ENCODE data around the gene ZNF181. TPM values are rescaled to one million over a fixed set of nuclear protein-coding genes. Genes with fewer than 3 reads are reported as not detected.
A peak's percentile ranks its signal among the peaks of the same experiment; 100 is the strongest.

ZNF181 gene
- total RNA-seq, 1 donor from 2014 or later = 25.5 TPM

DNA sequence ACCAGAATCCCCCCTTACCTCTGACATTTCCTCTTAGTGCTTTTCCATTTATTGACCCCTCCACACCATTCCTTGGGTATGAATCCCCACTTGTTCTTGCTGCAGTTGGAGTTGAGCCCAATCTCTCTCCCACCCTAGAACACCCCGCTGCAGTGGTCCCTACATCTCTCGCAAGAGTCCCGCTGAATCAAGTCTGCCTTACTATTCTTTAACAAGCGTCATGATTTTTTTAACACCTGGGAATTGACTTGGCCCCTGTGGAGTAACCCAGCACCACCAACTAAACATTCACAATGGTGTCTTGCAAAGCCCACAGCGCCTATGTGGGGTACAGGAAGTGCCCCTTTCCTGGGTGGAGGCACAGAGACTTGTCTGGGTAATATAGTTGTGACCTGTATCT, 52.2 kb downstream of the ZNF181 start:
- no peaks in the 10 kb centered on the region for H3K4me1 ChIP-seq
- intact Hi-C loops (cut with DNase I) = no loop called here
- DNase-seq (ENCODE audit: extremely low spot score in 2 of 2) = peak in 1 of 2 donors; percentile 71
- H3K9me3 ChIP-seq = no peaks in the 10 kb centered on the region
- no peaks in the 10 kb centered on the region for H3K27me3 ChIP-seq
- H3K4me3 ChIP-seq = no peak overlapping the region
- no peak overlapping the region for H3K27ac ChIP-seq
- H3K36me3 ChIP-seq = no peaks in the 10 kb centered on the region
- TF ChIP-seq POLR2A (IDR thresholded peaks at IDR 0.05) = no peak
- no peak for TF ChIP-seq POLR2AphosphoS5 (IDR thresholded peaks at IDR 0.05; ENCODE audit: insufficient read depth in 1 of 2, low read depth in 1 of 2)
- TF ChIP-seq, protein P1, sequence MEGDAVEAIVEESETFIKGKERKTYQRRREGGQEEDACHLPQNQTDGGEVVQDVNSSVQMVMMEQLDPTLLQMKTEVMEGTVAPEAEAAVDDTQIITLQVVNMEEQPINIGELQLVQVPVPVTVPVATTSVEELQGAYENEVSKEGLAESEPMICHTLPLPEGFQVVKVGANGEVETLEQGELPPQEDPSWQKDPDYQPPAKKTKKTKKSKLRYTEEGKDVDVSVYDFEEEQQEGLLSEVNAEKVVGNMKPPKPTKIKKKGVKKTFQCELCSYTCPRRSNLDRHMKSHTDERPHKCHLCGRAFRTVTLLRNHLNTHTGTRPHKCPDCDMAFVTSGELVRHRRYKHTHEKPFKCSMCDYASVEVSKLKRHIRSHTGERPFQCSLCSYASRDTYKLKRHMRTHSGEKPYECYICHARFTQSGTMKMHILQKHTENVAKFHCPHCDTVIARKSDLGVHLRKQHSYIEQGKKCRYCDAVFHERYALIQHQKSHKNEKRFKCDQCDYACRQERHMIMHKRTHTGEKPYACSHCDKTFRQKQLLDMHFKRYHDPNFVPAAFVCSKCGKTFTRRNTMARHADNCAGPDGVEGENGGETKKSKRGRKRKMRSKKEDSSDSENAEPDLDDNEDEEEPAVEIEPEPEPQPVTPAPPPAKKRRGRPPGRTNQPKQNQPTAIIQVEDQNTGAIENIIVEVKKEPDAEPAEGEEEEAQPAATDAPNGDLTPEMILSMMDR (IDR thresholded peaks at IDR 0.05) = no peak

DNA sequence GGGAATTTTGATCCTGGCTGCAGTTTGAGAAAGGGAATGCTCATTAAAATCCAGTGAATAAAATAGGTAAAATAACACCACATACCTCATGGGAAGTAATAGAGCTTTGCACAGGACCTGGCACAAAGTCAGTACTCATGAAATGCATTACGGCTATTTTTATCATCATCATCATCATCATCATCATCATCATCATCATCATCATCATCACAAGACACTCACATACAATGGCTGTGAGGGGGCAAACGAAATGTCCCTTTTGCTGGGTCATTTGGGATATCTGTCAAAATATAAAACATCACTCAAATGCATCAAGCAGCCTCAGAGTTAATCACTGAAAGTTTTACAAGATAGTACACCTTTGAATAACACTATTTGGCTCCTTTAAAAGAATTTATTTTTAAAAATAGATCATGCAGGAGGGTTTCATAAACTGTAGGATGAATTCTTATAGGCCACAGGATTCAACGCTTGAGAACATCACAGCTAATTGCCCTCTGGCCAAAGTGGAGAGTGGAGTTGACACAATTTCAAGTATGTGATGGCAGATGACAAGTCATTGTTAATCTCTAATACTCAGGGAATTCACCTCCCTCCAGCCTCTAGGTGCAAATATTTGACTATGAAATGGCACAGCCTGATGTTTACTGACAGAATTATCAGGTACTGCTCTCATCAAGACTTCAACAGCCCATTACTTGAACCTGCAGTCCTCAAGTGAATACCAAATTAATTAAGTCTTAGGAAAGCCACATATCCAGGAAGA, 53.2 kb downstream of the ZNF181 start:
- no peaks in the 10 kb centered on the region for H3K36me3 ChIP-seq

DNA sequence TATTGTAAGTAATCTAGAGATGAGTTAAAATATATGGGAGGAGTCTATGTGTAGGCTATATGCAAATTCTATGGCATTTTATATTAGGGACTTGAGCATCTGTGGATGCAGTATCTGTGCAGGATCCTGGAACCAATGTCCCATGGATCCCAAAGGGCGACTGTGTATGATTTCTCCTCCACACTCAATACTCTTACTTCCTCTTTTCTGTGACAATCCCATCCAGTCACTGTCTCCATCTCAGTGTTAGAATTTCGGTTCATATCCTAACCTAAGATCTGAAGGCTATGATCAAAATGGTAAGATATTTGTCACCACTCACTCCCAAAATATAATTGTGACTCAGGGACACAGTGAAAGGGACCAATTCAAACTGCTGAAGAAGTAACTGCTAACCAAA, 54.0 kb downstream of the ZNF181 start:
- Histone ChIP-seq H3K9me3 (no peaks in the 10 kb centered on the region), H3K27ac (no peak overlapping the region), H3K36me3 (no peaks in the 10 kb centered on the region), H3K27me3 (no peaks in the 10 kb centered on the region), H3K4me1 (no peaks in the 10 kb centered on the region), H3K4me3 (no peak overlapping the region)
- DNase-seq (ENCODE audit: extremely low spot score in 2 of 2) = no peak
- intact Hi-C loops (cut with DNase I) = no loop called here
- no peak for TF ChIP-seq POLR2A (IDR thresholded peaks at IDR 0.05)
- TF ChIP-seq POLR2AphosphoS5 (IDR thresholded peaks at IDR 0.05; ENCODE audit: insufficient read depth in 1 of 2, low read depth in 1 of 2) = no peak
- TF ChIP-seq, protein P1 (IDR thresholded peaks at IDR 0.05) = no peak

More for the DNA sequence above, 53.2 kb downstream of the ZNF181 start:
- intact Hi-C loops (cut with DNase I) = no loop called here
- no peaks in the 10 kb centered on the region for H3K27me3 ChIP-seq
- no peaks in the 10 kb centered on the region for H3K4me1 ChIP-seq
- H3K27ac ChIP-seq = no peak overlapping the region
- no peak for DNase-seq (ENCODE audit: extremely low spot score in 2 of 2)
- no peak for TF ChIP-seq POLR2A (IDR thresholded peaks at IDR 0.05)
- TF ChIP-seq, protein P1 (IDR thresholded peaks at IDR 0.05) = no peak
- TF ChIP-seq POLR2AphosphoS5 (IDR thresholded peaks at IDR 0.05; ENCODE audit: insufficient read depth in 1 of 2, low read depth in 1 of 2) = no peak
- no peak overlapping the region for H3K4me3 ChIP-seq
- H3K9me3 ChIP-seq = no peaks in the 10 kb centered on the region

DNA sequence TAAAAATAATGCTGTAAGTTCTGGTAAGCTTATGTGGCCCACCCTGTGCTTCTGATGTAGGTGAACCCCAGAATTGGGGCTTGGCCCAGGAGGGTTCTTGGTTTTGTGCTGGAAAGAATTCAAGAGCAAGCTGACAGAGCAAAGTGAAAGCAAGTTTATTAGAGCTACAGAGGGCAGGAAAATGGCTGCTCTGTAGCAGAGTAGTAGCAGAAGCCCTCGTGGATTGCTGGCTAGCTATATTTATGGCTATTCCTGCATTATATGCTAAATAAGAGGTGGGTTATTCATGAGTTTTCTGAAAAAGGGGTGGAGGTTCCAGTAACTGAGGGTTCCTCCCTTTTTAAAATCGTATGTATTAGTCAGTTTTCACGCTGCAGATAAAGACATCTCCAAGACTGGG, 59.5 kb downstream of the ZNF181 start:
- Histone ChIP-seq H3K9me3 (no peaks in the 10 kb centered on the region), H3K27ac (no peak overlapping the region), H3K4me3 (no peak overlapping the region), H3K4me1 (no peaks in the 10 kb centered on the region), H3K27me3 (no peaks in the 10 kb centered on the region), H3K36me3 (no peaks in the 10 kb centered on the region)
- TF ChIP-seq, protein P1 (IDR thresholded peaks at IDR 0.05) = no peak
- TF ChIP-seq POLR2A (IDR thresholded peaks at IDR 0.05) (no peak), POLR2AphosphoS5 (IDR thresholded peaks at IDR 0.05; ENCODE audit: insufficient read depth in 1 of 2, low read depth in 1 of 2) (no peak)
- intact Hi-C loops (cut with DNase I) = no loop called here
- peak in 1 of 2 donors; percentile 5 for DNase-seq (ENCODE audit: extremely low spot score in 2 of 2)
